Hindlimb muscle (tissue), 1 donor: ENCODE results near the gene GPR84. TPM values are rescaled to one million over a fixed set of nuclear protein-coding genes. Genes with fewer than 3 reads are reported as not detected.

Source experiments
- DNase-seq: peaks from one replicate; pipeline ENCODE4 v3.0.0-alpha.2; 2013
- polyA plus RNA-seq: library from polyadenylated mRNA; unstranded; fragments of 120-200 nt; gene quantifications from one replicate; pipeline ENCODE4 v1.2.1, GENCODE V29; 2013; ENCODE audit not compliant: insufficient read length

The GPR84 gene
- polyA plus RNA-seq, 1 donor, result 0.17 TPM

DNA sequence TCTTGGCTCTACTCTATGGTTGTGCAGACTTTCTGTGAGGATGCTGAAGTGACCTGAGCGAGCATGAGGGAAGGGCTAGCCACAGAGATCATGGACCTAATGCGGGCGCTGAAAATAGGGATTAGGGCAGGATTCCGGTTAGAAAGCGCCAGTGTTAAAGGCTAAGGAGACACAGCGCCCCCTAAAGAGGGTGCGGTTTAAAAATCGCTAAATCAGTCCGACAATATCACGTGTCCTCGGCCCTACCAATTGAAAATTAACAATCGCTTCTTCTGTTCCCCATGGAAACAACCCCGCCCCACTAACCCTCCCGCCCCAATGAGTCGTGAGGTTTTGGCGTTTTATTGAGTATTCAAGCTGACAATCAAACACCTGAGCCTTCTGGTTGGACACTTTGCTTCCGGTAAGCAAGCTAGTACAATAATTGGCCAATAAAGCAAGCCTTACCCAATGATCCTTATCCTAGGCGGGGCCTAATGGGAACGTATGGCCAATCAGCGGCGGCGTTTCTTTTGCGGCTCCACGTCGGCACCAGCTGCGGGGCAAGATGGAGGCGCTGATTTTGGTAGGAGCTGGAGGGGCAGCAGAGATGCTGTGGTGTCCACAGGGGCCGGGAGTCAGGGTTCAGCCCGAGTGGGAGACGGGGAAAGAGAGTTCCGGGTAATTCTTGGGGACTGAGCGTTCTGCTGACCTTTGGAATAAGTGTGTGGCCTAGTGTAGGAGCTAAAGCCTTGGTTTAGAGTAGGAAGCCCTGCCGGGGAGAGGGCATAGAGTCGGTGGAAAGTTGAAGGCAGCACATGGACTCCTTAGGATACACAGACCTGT lies 39.5 kb downstream of the GPR84 start, which contains the start of gene COPZ1:
Gene COPZ1 (plus strand): TSS at position 515 of the 825 bp plus-strand sequence. CDS start 33 bp downstream, at position 548.
- DNase-seq, result peak; percentile 96

- no peak for DNase-seq
Measured at GRCh38 chr12:54321363-54321762, 42.9 kb downstream of the GPR84 start.

Other genes with a start within 250 kb of the GPR84 start
- 27.6 TPM for gene SMUG1, start 175.5 kb downstream of the GPR84 start, polyA plus RNA-seq
- 65.3 TPM for gene CBX5, start 84.4 kb downstream of the GPR84 start, polyA plus RNA-seq
- 1,619 TPM for gene HNRNPA1, start 83.8 kb downstream of the GPR84 start, polyA plus RNA-seq
- gene NFE2, start 63.5 kb downstream of the GPR84 start, polyA plus RNA-seq, result 1.7 TPM
- gene COPZ1, start 39.4 kb downstream of the GPR84 start, polyA plus RNA-seq, result 124 TPM
- gene ZNF385A, start 20.2 kb upstream of the GPR84 start, polyA plus RNA-seq, result 17.3 TPM
- gene ITGA5, start 54.8 kb upstream of the GPR84 start, polyA plus RNA-seq, result 112 TPM
- gene GTSF1, start 109.1 kb upstream of the GPR84 start, polyA plus RNA-seq, result not detected
- gene NCKAP1L, start 133.3 kb upstream of the GPR84 start, polyA plus RNA-seq, result 7.1 TPM
- gene PDE1B, start 185.1 kb upstream of the GPR84 start, polyA plus RNA-seq, result 4.8 TPM
- 70.6 TPM for gene PPP1R1A, start 224.2 kb upstream of the GPR84 start, polyA plus RNA-seq